Heart right ventricle (tissue), 16 donors: ENCODE data around the gene ZNF662. TPM values are rescaled to one million over a fixed set of nuclear protein-coding genes. Genes with fewer than 3 reads are reported as not detected.

ENCODE experiments used
- ATAC-seq, 8 donors: fragments of 200-7000 bp; cut with Tn5 transposase; one replicate each; pipeline ENCODE4 v1.9.1; 2020; ENCODE audit warnings: mild to moderate bottlenecking in 8 of 8, moderate library complexity in 8 of 8, moderate number of reproducible peaks in 1 of 8
- DNase-seq, 2 donors: peaks; one replicate each; pipeline ENCODE4 v3.0.0-alpha.2; 2020
- H3K27ac ChIP-seq, 10 donors: fragments of 200-600 bp; sonication (generic) in 2 of 10; one replicate each; pipeline versions ENCODE4 v1.5.0 to v1.8.0; 2020 to 2022; ENCODE audit warnings: mild to moderate bottlenecking in 3 of 10
- H3K27me3 ChIP-seq, 7 donors: fragments of 200-600 bp; one replicate each; pipeline ENCODE4 v1.8.0; 2021 to 2022; ENCODE audit warnings: mild to moderate bottlenecking in 2 of 7
- H3K36me3 ChIP-seq, 9 donors: fragments of 200-600 bp; sonication (generic) in 1 of 9; one replicate each; pipeline versions ENCODE4 v1.5.0 to v1.8.0; 2020 to 2022; ENCODE audit warnings: mild to moderate bottlenecking in 2 of 9
- H3K4me1 ChIP-seq, 9 donors: fragments of 200-600 bp; sonication (generic) in 1 of 9; one replicate each; pipeline versions ENCODE4 v1.5.0 to v1.8.0; 2020 to 2022; ENCODE audit warnings: mild to moderate bottlenecking in 4 of 9
- H3K4me3 ChIP-seq, 10 donors: fragments of 200-600 bp; sonication (generic) in 2 of 10; one replicate each; pipeline versions ENCODE4 v1.5.0 to v1.8.0; 2020 to 2022; ENCODE audit warnings: mild to moderate bottlenecking in 7 of 10, moderate library complexity in 2 of 10
- H3K9me3 ChIP-seq, 11 donors: fragments of 200-600 bp in 10 of 11; sonication (generic) in 2 of 11; one replicate each; pipeline versions ENCODE4 v1.5.0 to v1.8.0; 2013 to 2022; ENCODE audit warnings: mild to moderate bottlenecking in 2 of 11, control low read depth in 1 of 11, moderate library complexity in 1 of 11
- WGBS, 2 donors: extraction: QIAGEN DNeasy Blood & Tissue Kit; methylation state at CpG; one replicate each; pipeline ENCODE4 v1.1.7; 2013; ENCODE audit warnings: inconsistent platforms in 1 of 2; 5-methylcytosine and 5-hydroxymethylcytosine counted together
- intact Hi-C, 10 donors: fragments of 100-400 bp; cut with DNase I; formaldehyde crosslinking; loops; one replicate each; pipeline versions ENCODE4 v1.11.1 to v1.14.2; 2022
- polyA plus RNA-seq, 2 donors: library from polyadenylated mRNA; stranded (reverse); fragments of 200-250 nt; gene quantifications; one replicate each; pipeline ENCODE4 v1.2.3, GENCODE V29; 2013
- total RNA-seq, 10 donors: library from RNA; stranded (reverse); fragmentation: NEBNext Ultra II Directional in 3 of 10; extraction: Animal tissue kit (Norgen Biotek cat#: 25700) in 3 of 10; gene quantifications; one replicate each; pipeline versions ENCODE4 v1.2.1 to v1.2.4, GENCODE V29; 2021 to 2023
- TF ChIP-seq, protein P1 (sequence below), 9 donors: fragments of 200-600 bp; sonication (generic) in 2 of 9; IDR thresholded peaks; one replicate each; pipeline versions ENCODE4 v1.5.0 to v1.8.0; 2021 to 2022; ENCODE audit warnings: antibody characterized with exemption in 9 of 9, mild to moderate bottlenecking in 5 of 9, moderate library complexity in 1 of 9
- donor health status: Arrhythmogenic right ventricular cardiomyopathy.
- donor health status: ischemic (EF 13 %, LVEDD 7.1; RV severe dilation, severe dysfunction).
- donor health status: healthy with polysubstance abuse.
- donor health status: DM: no; HTN: yes; CAD: no.
- donor health status: DM: no; HTN: no; CAD: no.
- donor health status: ischemic (EF 25% LVEDD 6.9; RV normal size, moderate dysfunction).
- donor health status: ischemic (EF 25% LVEDD 5.7; RV mildly dilated, moderate dysfunction).
- donor health status: healthy.
- donor health status: DM: yes; HTN: yes; CAD: no.
- donor health status: Ischemic cardiomyopathy.
- donor health status: ischemic (EF 35%, LVEDD 5.7; RV mildly dilated, moderate dysfunction).
- donor health status: nonischemic (EF 11% LVEDD 7.7; RV severe dilation, severe dysfunction).
- donor health status: DM: yes; HTN: yes; CAD: no.
- donor health status: PGD.
- donor health status: ischemic (EF 29% LVEDD 5.4; RV normal size, mild dysfunction).
- donor health status: nonischemic (EF 23%, LVEDD 6.1; RV moderate dilation, normal function).

The ZNF662 gene
- total and polyA plus RNA-seq, 12 donors: 0.91 to 6.9 (median 5.2) TPM

DNA sequence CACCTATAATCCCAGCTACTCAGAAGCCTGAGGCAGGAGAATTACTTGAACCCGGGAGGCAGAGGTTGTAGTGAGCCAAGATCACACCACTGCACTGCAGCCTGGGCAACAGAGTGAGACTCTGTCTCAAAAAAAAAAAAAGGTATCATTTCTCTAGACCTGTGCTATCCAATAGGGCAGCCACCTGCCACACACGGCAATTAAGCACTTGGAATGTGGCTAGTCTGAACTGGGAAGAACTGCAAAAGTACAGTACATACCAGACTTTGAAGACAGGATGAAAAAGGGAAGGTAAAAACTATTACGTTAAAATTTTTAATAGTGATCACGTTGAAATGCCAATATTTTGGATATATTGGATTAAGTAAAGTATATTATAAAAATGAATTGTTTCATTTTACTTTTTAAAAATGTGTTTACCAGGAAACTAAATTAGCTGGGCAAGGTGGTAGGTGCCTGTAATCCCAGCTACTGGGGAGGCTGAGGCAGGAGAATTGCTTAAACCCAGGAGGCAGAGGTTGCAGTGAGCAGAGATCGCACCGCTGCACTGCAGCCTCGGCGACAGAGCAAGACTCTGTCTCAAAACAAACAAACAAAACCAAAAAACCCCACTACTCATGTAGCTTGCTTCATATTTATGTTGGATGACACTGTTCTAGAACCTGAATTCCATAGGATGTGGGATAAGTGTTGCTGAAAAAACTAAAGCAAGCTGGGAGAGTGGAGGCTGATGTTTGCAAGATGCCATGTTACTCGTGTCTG is 32.5 kb upstream of the ZNF662 start:
- ATAC-seq (no peak), DNase-seq (no peak)
- no peak overlapping the region for H3K4me3 ChIP-seq
- no peak overlapping the region for H3K27ac ChIP-seq
- no peaks in the 10 kb centered on the region for H3K9me3 ChIP-seq
- peaks cover 0 to 20% (median 11%) of the 10 kb centered on the region in 9 donors for H3K4me1 ChIP-seq
- 80 to 85% methylated on average over 9 of the region's 9 CpGs for WGBS, 2 donors
- TF ChIP-seq, protein P1, sequence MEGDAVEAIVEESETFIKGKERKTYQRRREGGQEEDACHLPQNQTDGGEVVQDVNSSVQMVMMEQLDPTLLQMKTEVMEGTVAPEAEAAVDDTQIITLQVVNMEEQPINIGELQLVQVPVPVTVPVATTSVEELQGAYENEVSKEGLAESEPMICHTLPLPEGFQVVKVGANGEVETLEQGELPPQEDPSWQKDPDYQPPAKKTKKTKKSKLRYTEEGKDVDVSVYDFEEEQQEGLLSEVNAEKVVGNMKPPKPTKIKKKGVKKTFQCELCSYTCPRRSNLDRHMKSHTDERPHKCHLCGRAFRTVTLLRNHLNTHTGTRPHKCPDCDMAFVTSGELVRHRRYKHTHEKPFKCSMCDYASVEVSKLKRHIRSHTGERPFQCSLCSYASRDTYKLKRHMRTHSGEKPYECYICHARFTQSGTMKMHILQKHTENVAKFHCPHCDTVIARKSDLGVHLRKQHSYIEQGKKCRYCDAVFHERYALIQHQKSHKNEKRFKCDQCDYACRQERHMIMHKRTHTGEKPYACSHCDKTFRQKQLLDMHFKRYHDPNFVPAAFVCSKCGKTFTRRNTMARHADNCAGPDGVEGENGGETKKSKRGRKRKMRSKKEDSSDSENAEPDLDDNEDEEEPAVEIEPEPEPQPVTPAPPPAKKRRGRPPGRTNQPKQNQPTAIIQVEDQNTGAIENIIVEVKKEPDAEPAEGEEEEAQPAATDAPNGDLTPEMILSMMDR (IDR thresholded peaks at IDR 0.05): no peak
- intact Hi-C loops: loop anchor here in 1 of 10 donors (5.0 kb wide), 1 partner anchor 91 kb away; no protein-coding TSS in a partner anchor
- H3K27me3 ChIP-seq: no peaks in the 10 kb centered on the region
- no peaks in the 10 kb centered on the region for H3K36me3 ChIP-seq

DNA sequence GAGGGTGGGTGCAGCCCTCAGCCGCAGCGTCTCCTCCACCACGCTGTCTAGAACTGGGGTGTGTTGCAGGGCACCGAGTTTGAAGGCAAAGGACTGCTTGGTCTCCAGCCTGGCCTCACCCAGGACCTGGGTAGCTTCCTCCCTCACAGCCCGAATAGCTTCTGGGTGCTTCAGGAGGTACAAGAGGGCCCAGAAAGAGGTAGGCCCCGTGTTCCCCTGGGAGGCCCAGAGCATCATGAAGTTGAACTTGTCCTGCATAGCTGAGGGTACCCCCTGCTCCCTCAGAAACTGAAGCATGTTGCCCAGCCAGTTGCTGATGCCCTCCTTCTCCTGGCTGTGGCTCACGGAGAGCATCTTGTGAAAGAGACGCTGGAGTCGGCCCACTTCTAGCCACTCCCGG is 31.2 kb upstream of the ZNF662 start:
- no peak overlapping the region for H3K4me3 ChIP-seq
- no peak for ATAC-seq
- intact Hi-C loops: loop anchor here in 2 of 10 donors (5.0 kb wide), 3 partner anchors 37 to 92 kb away; no protein-coding TSS in a partner anchor
- no peaks in the 10 kb centered on the region for H3K36me3 ChIP-seq
- DNase-seq: no peak
- H3K27ac ChIP-seq: no peak overlapping the region
- 91 to 96% methylated on average over 10 of the region's 10 CpGs for WGBS, 2 donors
- no peaks in the 10 kb centered on the region for H3K9me3 ChIP-seq
- TF ChIP-seq, protein P1 (IDR thresholded peaks at IDR 0.05): no peak
- H3K4me1 ChIP-seq: peaks cover 0 to 20% (median 11%) of the 10 kb centered on the region in 9 donors
- H3K27me3 ChIP-seq: no peaks in the 10 kb centered on the region

DNA sequence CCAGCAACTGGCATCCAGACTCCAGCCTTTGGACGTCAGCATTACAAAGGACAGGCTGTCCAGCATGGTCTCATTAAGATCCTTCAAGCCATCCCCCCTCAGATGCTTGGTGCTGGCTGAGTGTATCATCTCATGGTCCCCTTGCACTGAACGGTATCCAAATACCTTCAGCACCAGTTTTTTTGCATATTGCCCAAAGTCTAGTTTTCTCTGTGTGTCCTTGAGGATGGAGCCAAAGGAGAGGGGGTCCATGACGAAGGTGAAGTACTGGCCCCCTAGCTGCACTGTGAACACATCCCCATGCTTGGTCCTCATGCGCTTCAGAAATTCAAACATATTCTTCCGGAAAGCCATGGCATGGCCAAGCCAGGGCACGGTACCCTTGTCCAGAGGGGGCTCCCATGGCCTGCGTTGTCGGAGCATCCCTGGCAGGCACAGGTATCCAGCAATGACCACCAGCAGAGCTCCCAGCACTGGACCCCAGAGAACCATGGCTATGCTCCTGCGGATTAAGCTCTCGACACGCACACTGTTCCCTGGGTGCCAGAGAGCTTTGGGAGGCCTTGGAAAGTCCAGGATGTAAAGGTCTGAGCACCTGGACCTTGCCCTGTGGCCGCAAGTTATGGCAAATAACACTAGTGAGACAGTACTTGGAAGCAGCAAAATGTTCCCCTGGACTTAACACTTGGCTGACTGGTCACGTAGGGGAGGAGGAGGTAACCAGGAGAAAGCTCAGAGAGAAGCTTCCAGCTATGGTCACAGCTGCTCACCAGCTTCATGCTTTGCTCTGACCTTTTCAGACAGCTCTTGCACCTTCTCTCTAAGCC is 30.4 kb upstream of the ZNF662 start, which contains the start of gene CYP8B1:
TSS of gene CYP8B1 (minus strand) at position 555 of the 827 bp plus-strand sequence. CDS start at position 492, 63 bp downstream.
- no peak for DNase-seq
- Histone ChIP-seq H3K9me3 (no peaks in the 10 kb centered on the region), H3K4me3 (no peak within 1 kb of the TSS), H3K4me1 (peaks cover under 1 to 23% (median 14%) of the 10 kb centered on the region in 9 donors), H3K36me3 (no peaks in the 10 kb centered on the region), H3K27ac (no peak within 1 kb of the TSS), H3K27me3 (peaks cover 0 to 3% (median 0%) of the 10 kb centered on the region in 7 donors)
- 90 to 92% methylated on average over 13 of the region's 13 CpGs for WGBS, 2 donors
- TF ChIP-seq, protein P1 (IDR thresholded peaks at IDR 0.05): no peak
- intact Hi-C loops: loop anchor here in 2 of 10 donors (5.0 kb wide), 2 partner anchors 38 to 43 kb away; no protein-coding TSS in a partner anchor
- no peak for ATAC-seq

DNA sequence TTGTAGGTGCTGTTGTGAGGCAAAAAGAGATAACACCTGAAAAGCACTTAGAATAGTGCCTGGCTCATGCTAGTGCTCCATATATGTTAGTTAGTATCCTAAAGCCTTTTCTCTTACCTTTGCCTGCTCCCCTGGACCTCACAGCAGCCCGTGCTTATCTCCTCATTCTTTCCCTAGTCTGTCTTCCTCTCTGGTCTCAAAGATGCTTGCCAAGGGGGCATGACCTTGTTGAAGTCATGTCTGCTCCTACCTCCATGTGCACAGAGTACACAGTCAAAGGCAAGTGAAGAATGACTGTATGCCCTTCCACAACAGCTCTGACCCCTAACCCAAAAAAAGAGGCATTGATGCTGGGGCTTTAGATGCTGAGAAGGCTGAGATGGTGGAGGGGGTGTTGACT is 29.5 kb upstream of the ZNF662 start:
- H3K4me3 ChIP-seq: no peak overlapping the region
- intact Hi-C loops: loop anchor here in 2 of 10 donors (5.0 kb wide), 2 partner anchors 39 to 44 kb away; no protein-coding TSS in a partner anchor
- H3K27ac ChIP-seq: no peak overlapping the region
- TF ChIP-seq, protein P1 (IDR thresholded peaks at IDR 0.05): no peak
- no peaks in the 10 kb centered on the region for H3K36me3 ChIP-seq
- H3K9me3 ChIP-seq: no peaks in the 10 kb centered on the region
- DNase-seq (no peak), ATAC-seq (no peak)
- 29 to 42% methylated on average over 1 of the region's 1 CpG for WGBS, 2 donors
- peaks cover 2 to 23% (median 16%) of the 10 kb centered on the region in 9 donors for H3K4me1 ChIP-seq
- H3K27me3 ChIP-seq: peaks cover 0 to 5% (median 0%) of the 10 kb centered on the region in 7 donors
